Ovary (tissue), 9 donors: ENCODE data around the gene CDC42BPB. TPM values are rescaled to one million over a fixed set of nuclear protein-coding genes. Genes with fewer than 3 reads are reported as not detected.

ENCODE experiments used
- DNase-seq, 5 donors: peaks; one replicate each; pipeline ENCODE4 v3.0.0-alpha.2; 2019 to 2020
- H3K27ac ChIP-seq, 2 donors: fragments of 200-600 bp; one replicate each; pipeline versions ENCODE4 v1.5.1 to v1.8.0; 2019 to 2022
- H3K27me3 ChIP-seq: fragments of 200-600 bp; one replicate; pipeline ENCODE4 v1.8.0; 2022
- H3K36me3 ChIP-seq: fragments of 200-600 bp; sonication (generic); one replicate; pipeline ENCODE4 v1.5.1; 2019
- H3K4me1 ChIP-seq: one replicate; pipeline ENCODE4 v1.8.1; 2013; ENCODE audit warnings: mild to moderate bottlenecking, moderate library complexity; ENCODE audit not compliant: insufficient read depth
- H3K4me3 ChIP-seq: fragments of 200-600 bp; sonication (generic); one replicate; pipeline ENCODE4 v1.5.1; 2017
- H3K9me3 ChIP-seq, 2 donors: fragments of 200-600 bp in 1 of 2; sonication (generic) in 1 of 2; one replicate each; pipeline versions ENCODE4 v1.5.1 to v1.8.1; 2013 to 2019; ENCODE audit warnings: mild to moderate bottlenecking in 1 of 2, moderate library complexity in 1 of 2
- EP300 ChIP-seq: sonication (generic); formaldehyde crosslinking; IDR thresholded peaks from one replicate; pipeline ENCODE4 v1.6.1; 2017; ENCODE audit warnings: antibody characterized with exemption
- POLR2A ChIP-seq: fragments of 450-650 bp; IDR thresholded peaks from one replicate; pipeline ENCODE4 v1.6.1; 2017; ENCODE audit warnings: antibody characterized with exemption, mild to moderate bottlenecking, moderate library complexity
- WGBS, 3 donors: extraction: QIAGEN DNeasy Blood & Tissue Kit in 1 of 3; methylation state at CpG; one replicate each; pipeline versions ENCODE4 v1.1.5 to v1.1.7; 2013 to 2017; 5-methylcytosine and 5-hydroxymethylcytosine counted together
- intact Hi-C, 4 donors: fragments of 100-400 bp; cut with DNase I; formaldehyde crosslinking; loops; one replicate each; pipeline versions ENCODE4 v1.11.0 to v1.15.1; 2022 to 2023
- polyA plus RNA-seq, 2 donors: library from polyadenylated mRNA; stranded (reverse); fragments of 200-250 nt in 1 of 2; fragments of 350-450 nt in 1 of 2; fragmentation: Illumina TruSeq in 1 of 2; extraction: RNeasy Lipid Tissue Mini Kit (QIAGEN cat#74804) in 1 of 2; gene quantifications; one replicate each; pipeline ENCODE4 v1.2.3, GENCODE V29; 2013 to 2014
- total RNA-seq, 7 donors: library from RNA; depleted of rRNA in 2 of 7; stranded (reverse); fragments of >200 nt in 2 of 7; fragmentation: NEBNext Ultra II Directional in 3 of 7; extraction: Animal tissue kit (Norgen Biotek cat#: 25700) in 3 of 7; gene quantifications; one replicate each; pipeline versions ENCODE4 v1.1.0 to v1.2.4, GENCODE V29; 2016 to 2023
- TF ChIP-seq, protein P1 (sequence below), 3 donors: fragments of 450-650 bp in 2 of 3; fragments of 200-600 bp in 1 of 3; IDR thresholded peaks; one replicate each; pipeline versions ENCODE4 v1.5.1 to v1.8.0; 2016 to 2022; ENCODE audit warnings: antibody characterized with exemption in 3 of 3, mild to moderate bottlenecking in 1 of 3
- donor health status: DM: no; HTN: no; CAD: no; lungs with moderate emphysema.
- donor health status: DM: no; HTN: no; CAD: no.
- donor health status: Bipolar disorder and iron deficiency.
- donor health status: DM: yes; HTN: yes; CAD: no.
- donor health status: DM: no; HTN: no; CAD: no.
- donor health status: DM: yes; HTN: yes; CAD: no.

CDC42BPB gene
- total and polyA plus RNA-seq, 9 donors: 50.0 to 103 (median 75.1) TPM

DNA sequence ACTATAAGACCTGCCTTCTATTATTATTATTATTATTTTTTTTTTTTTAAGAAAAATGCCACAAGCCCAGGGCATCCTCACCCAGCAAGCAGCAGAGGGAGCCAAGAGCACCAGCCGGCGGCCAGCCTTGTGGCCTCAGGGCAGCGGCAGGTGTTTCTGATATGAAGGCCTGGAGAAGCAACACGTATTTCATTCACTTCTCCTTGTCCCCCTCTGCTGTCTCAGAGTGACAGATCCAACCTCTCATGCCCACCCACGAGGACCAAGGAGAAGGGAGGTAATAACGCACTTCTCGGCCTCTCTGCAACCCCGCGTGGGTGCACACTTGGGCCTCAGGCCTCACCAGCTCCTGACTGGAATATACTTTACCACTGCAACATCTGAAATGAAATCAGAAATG is 25.4 kb downstream of the CDC42BPB start:
- no peaks in the 10 kb centered on the region for H3K9me3 ChIP-seq
- no peaks in the 10 kb centered on the region for H3K27me3 ChIP-seq
- DNase-seq: no peak
- no peak for TF ChIP-seq EP300
- TF ChIP-seq, protein P1, sequence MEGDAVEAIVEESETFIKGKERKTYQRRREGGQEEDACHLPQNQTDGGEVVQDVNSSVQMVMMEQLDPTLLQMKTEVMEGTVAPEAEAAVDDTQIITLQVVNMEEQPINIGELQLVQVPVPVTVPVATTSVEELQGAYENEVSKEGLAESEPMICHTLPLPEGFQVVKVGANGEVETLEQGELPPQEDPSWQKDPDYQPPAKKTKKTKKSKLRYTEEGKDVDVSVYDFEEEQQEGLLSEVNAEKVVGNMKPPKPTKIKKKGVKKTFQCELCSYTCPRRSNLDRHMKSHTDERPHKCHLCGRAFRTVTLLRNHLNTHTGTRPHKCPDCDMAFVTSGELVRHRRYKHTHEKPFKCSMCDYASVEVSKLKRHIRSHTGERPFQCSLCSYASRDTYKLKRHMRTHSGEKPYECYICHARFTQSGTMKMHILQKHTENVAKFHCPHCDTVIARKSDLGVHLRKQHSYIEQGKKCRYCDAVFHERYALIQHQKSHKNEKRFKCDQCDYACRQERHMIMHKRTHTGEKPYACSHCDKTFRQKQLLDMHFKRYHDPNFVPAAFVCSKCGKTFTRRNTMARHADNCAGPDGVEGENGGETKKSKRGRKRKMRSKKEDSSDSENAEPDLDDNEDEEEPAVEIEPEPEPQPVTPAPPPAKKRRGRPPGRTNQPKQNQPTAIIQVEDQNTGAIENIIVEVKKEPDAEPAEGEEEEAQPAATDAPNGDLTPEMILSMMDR (IDR thresholded peaks at IDR 0.05): no peak
- intact Hi-C loops: no loop called here
- peaks cover 9% of the 10 kb centered on the region for H3K4me1 ChIP-seq
- H3K36me3 ChIP-seq: no peaks in the 10 kb centered on the region
- H3K4me3 ChIP-seq: no peak overlapping the region
- H3K27ac ChIP-seq: no peak overlapping the region
- 80 to 86% (median 86%) methylated on average over 9 of the region's 9 CpGs for WGBS, 3 donors

GRCh38 chr14:103031566-103031911 is 25.8 kb downstream of the CDC42BPB start:
- Histone ChIP-seq H3K4me3 (no peak overlapping the region), H3K27ac (no peak overlapping the region), H3K27me3 (no peaks in the 10 kb centered on the region), H3K36me3 (no peaks in the 10 kb centered on the region), H3K4me1 (peaks cover 9% of the 10 kb centered on the region), H3K9me3 (no peaks in the 10 kb centered on the region)
- TF ChIP-seq, protein P1 (IDR thresholded peaks at IDR 0.05): no peak
- TF ChIP-seq POLR2A: no peak
- no peak for TF ChIP-seq EP300
- DNase-seq: no peak
- intact Hi-C loops: no loop called here
- 45 to 51% (median 48%) methylated on average over 6 of the region's 6 CpGs for WGBS, 3 donors

DNA sequence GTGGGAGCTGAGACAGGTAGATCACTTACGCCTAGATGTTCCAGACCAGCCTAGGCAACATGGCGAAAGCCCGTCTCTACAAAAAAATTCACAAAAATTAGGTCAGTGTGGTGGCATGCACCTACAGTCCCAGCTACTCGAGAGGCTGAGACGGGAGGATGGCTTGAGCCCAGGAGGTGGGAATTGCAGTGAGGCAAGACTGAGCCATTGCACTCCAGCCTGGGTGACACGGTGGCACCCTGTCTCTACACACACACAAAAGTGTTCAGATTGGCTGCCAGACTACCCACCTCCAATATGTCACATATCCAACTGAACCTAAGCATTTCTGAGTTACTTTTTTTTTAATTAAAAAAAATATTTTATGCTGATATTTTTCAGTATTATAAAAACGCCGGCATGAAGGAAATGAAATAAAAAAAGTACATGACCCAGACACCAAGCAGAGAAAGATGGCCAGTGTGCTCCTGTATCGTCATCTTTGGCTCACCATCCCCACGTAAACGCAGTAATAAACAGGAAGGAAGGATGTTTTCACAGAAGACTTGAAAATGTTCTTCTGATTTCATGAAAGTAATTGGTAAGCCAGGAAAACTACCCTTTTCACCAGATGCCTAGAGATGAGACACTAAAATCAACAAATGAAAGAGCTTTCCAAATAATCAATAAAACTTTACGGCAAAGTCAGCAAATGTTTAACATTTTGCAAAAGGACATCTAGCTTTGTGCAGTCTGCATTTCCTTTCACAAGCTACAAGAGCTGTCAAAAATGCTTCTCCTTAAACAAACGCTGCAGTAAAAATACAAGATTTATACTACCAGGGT is 26.4 kb downstream of the CDC42BPB start:
- Histone ChIP-seq H3K27me3 (no peaks in the 10 kb centered on the region), H3K9me3 (no peaks in the 10 kb centered on the region), H3K27ac (no peak overlapping the region), H3K4me3 (no peak overlapping the region), H3K36me3 (no peaks in the 10 kb centered on the region), H3K4me1 (peaks cover 9% of the 10 kb centered on the region)
- intact Hi-C loops: no loop called here
- TF ChIP-seq POLR2A: no peak
- WGBS, 3 donors: 47 to 60% (median 57%) methylated on average over 13 of the region's 13 CpGs
- DNase-seq: no peak

- no peak overlapping the region for H3K4me3 ChIP-seq
- intact Hi-C loops: no loop called here
- no peak for DNase-seq
- H3K9me3 ChIP-seq: no peaks in the 10 kb centered on the region
- WGBS, 3 donors: 96 to 98% (median 96%) methylated on average over 9 of the region's 9 CpGs
- TF ChIP-seq POLR2A (no peak), EP300 (no peak)
- TF ChIP-seq, protein P1 (IDR thresholded peaks at IDR 0.05): no peak
- no peaks in the 10 kb centered on the region for H3K36me3 ChIP-seq
- H3K27me3 ChIP-seq: no peaks in the 10 kb centered on the region
- peaks cover 9% of the 10 kb centered on the region for H3K4me1 ChIP-seq
- H3K27ac ChIP-seq: no peak overlapping the region
These were observed 27.4 kb downstream of the CDC42BPB start for GRCh38 chr14:103029936-103030335.

DNA sequence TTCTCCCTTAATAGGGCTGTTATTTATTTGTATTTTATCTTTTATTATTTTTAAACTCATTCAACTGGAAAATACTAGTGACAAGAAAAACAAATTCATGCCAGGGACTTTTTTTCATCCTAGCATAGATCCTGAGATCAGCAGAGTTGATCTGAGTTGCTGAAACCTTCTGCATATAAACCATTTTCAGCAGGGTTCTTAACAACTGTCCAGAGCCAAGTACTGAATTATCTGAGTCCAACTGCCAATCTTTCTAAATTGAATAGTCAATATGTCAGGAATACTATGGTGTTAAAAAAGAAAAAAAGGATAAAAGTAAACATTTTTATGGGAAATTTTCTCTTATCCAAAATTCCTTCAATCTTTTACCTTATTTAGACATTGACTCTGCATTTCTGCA is 28.6 kb downstream of the CDC42BPB start:
- Histone ChIP-seq H3K4me3 (no peak overlapping the region), H3K4me1 (peaks cover 10% of the 10 kb centered on the region), H3K27me3 (no peaks in the 10 kb centered on the region), H3K9me3 (no peaks in the 10 kb centered on the region), H3K27ac (no peak overlapping the region), H3K36me3 (no peaks in the 10 kb centered on the region)
- TF ChIP-seq, protein P1 (IDR thresholded peaks at IDR 0.05): no peak
- TF ChIP-seq EP300 (no peak), POLR2A (no peak)
- intact Hi-C loops: no loop called here
- DNase-seq: no peak
